Left ventricle myocardium superior (tissue), 1 donor: ENCODE measurements around the gene MED12L. TPM values are rescaled to one million over a fixed set of nuclear protein-coding genes. Genes with fewer than 3 reads are reported as not detected.

ENCODE experiments used
- ATAC-seq: fragments of 200-7000 bp; cut with Tn5 transposase; one replicate; pipeline ENCODE4 v1.9.1; 2020; ENCODE audit warnings: mild to moderate bottlenecking, moderate library complexity
- DNase-seq: peaks from one replicate; pipeline ENCODE4 v3.0.0-alpha.2; 2020
- intact Hi-C: fragments of 100-400 bp; cut with micrococcal nuclease; formaldehyde crosslinking; loops from one replicate; pipeline ENCODE4 v1.11.0; 2022
- total RNA-seq: library from RNA; stranded (reverse); fragmentation: NEBNext Ultra II Directional; extraction: Animal tissue kit (Norgen Biotek cat#: 25700); gene quantifications from one replicate; pipeline ENCODE4 v1.2.1, GENCODE V29; 2021
- donor health status: DM: no; HTN: yes; CAD: no; lungs with severe emphysema.

MED12L gene
- total RNA-seq, 1 donor from 2014 or later = 0.10 TPM

- intact Hi-C loops = no loop called here
Measured at GRCh38 chr3:151130428-151130827, 45.0 kb downstream of the MED12L start.

GRCh38 chr3:151133175-151133574, 47.7 kb downstream of the MED12L start:
- no peak for DNase-seq
- intact Hi-C loops = no loop called here
- no peak for ATAC-seq

More at GRCh38 chr3:151130428-151130827, 45.0 kb downstream of the MED12L start:
- DNase-seq (no peak), ATAC-seq (no peak)

- ATAC-seq = no peak
- intact Hi-C loops = no loop called here
- no peak for DNase-seq
Measured at GRCh38 chr3:151133917-151134450, 48.5 kb downstream of the MED12L start.

GRCh38 chr3:151135541-151136337, 50.3 kb downstream of the MED12L start:
- intact Hi-C loops = no loop called here
- peak; percentile 66 for ATAC-seq
- peak; percentile 47 for DNase-seq

GRCh38 chr3:151142929-151143328, 57.5 kb downstream of the MED12L start:
- ATAC-seq (no peak), DNase-seq (no peak)
- intact Hi-C loops = loop anchor here (5.0 kb wide), 1 partner anchor 356 kb away; no protein-coding TSS in a partner anchor

- intact Hi-C loops = loop anchor here (5.0 kb wide), 1 partner anchor 357 kb away; no protein-coding TSS in a partner anchor
- DNase-seq (no peak), ATAC-seq (no peak)
Measured at GRCh38 chr3:151144016-151144415, 58.6 kb downstream of the MED12L start.

GRCh38 chr3:151144760-151145159, 59.3 kb downstream of the MED12L start:
- ATAC-seq (no peak), DNase-seq (no peak)
- intact Hi-C loops = loop anchor here (5.0 kb wide), 1 partner anchor 357 kb away; no protein-coding TSS in a partner anchor

- peak; percentile 14 for ATAC-seq
- intact Hi-C loops = no loop called here
- DNase-seq = no peak
Measured at GRCh38 chr3:151145713-151146070, 60.2 kb downstream of the MED12L start.

GRCh38 chr3:151146071-151146730, 60.7 kb downstream of the MED12L start:
- intact Hi-C loops = no loop called here
- DNase-seq = peak; percentile 63
- peak; percentile 97 for ATAC-seq

- ATAC-seq (peak; percentile 24), DNase-seq (no peak)
- intact Hi-C loops = no loop called here
Measured at GRCh38 chr3:151146731-151147091, 61.2 kb downstream of the MED12L start.

- DNase-seq (no peak), ATAC-seq (no peak)
- intact Hi-C loops = no loop called here
Measured at GRCh38 chr3:151147299-151147698, 61.8 kb downstream of the MED12L start.

- intact Hi-C loops = no loop called here
- no peak for DNase-seq
- ATAC-seq = no peak
Measured at GRCh38 chr3:151152455-151153079, 67.1 kb downstream of the MED12L start.

- intact Hi-C loops = no loop called here
- ATAC-seq = no peak
- no peak for DNase-seq
Measured at GRCh38 chr3:151154566-151154965, 69.1 kb downstream of the MED12L start.

GRCh38 chr3:151155409-151156128, 70.1 kb downstream of the MED12L start:
- no peak for ATAC-seq
- no peak for DNase-seq
- intact Hi-C loops = no loop called here

- DNase-seq = no peak
- intact Hi-C loops = no loop called here
- ATAC-seq = peak; percentile 76
Measured at GRCh38 chr3:151156618-151157216, 71.3 kb downstream of the MED12L start.

GRCh38 chr3:151159806-151160205, 74.3 kb downstream of the MED12L start:
- no peak for DNase-seq
- intact Hi-C loops = no loop called here
- no peak for ATAC-seq

- ATAC-seq = no peak
- DNase-seq = no peak
- intact Hi-C loops = loop anchor here (5.0 kb wide), 1 partner anchor 62 kb away; no protein-coding TSS in a partner anchor
Measured at GRCh38 chr3:151165226-151165625, 79.8 kb downstream of the MED12L start.

- ATAC-seq (no peak), DNase-seq (no peak)
- intact Hi-C loops = loop anchor here (5.0 kb wide), 1 partner anchor 61 kb away; no protein-coding TSS in a partner anchor
Measured at GRCh38 chr3:151166161-151166560, 80.7 kb downstream of the MED12L start.
